Stimulated activated memory B cell treated with anti-CD40 and anti-IgM and Interleukin-4, amounts not matched to agents 10 μg/mL and 1 μg/mL and 100 μg/mL, for 72 hours (primary cell): ENCODE results near the gene NEGR1.

Source experiments
- ATAC-seq: fragments of 150-1000 bp; cut with Tn5 transposase; 2 replicates; pipeline ENCODE4 v1.10.0; 2021
- H3K27ac Mint-ChIP-seq: one replicate; pipeline ENCODE4 v1.8.0; 2022; ENCODE audit warnings: mild to moderate bottlenecking, mixed read lengths
- H3K27me3 Mint-ChIP-seq: one replicate; pipeline ENCODE4 v1.8.0; 2022; ENCODE audit warnings: mixed read lengths
- H3K36me3 Mint-ChIP-seq: one replicate; pipeline ENCODE4 v1.8.0; 2022; ENCODE audit warnings: mixed read lengths
- H3K4me1 Mint-ChIP-seq: one replicate; pipeline ENCODE4 v1.8.0; 2022; ENCODE audit warnings: mixed read lengths
- H3K4me3 Mint-ChIP-seq: one replicate; pipeline ENCODE4 v1.8.0; 2022; ENCODE audit warnings: mild to moderate bottlenecking, moderate library complexity, mixed read lengths
- H3K9me3 Mint-ChIP-seq: one replicate; pipeline ENCODE4 v1.8.0; 2022; ENCODE audit warnings: mixed read lengths

The NEGR1 gene

GRCh38 chr1:71424536-71424935, 857.8 kb downstream of the NEGR1 start:
- H3K36me3 Mint-ChIP-seq = no peaks in the 10 kb centered on the region
- ATAC-seq = no peak
- H3K27ac Mint-ChIP-seq = no peak overlapping the region
- H3K9me3 Mint-ChIP-seq = no peaks in the 10 kb centered on the region
- no peaks in the 10 kb centered on the region for H3K27me3 Mint-ChIP-seq
- H3K4me1 Mint-ChIP-seq = no peaks in the 10 kb centered on the region
- no peak overlapping the region for H3K4me3 Mint-ChIP-seq

GRCh38 chr1:71422221-71422620, 860.1 kb downstream of the NEGR1 start:
- Mint-ChIP-seq H3K4me3 (no peak overlapping the region), H3K4me1 (no peaks in the 10 kb centered on the region), H3K36me3 (no peaks in the 10 kb centered on the region), H3K9me3 (no peaks in the 10 kb centered on the region), H3K27ac (no peak overlapping the region), H3K27me3 (no peaks in the 10 kb centered on the region)
- ATAC-seq = no peak

DNA sequence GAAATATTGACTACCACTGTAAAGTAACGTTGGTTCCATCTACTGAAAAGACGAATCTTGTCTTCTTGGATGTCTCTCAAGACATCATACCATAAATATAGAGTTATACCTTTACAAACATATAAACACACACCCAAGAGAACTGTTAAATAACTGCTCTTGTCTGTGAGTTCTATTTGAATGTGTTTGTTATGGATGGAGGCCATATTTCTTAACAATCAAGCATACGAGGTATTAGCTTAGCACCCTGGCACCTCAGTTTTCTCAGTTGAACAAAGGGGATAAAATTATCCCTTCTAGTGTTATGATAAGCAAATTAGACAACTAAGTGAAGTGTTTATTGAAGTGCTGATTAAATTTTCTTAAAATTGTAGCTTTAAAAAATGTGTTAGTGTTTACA, 864.9 kb downstream of the NEGR1 start:
- H3K4me1 Mint-ChIP-seq = no peaks in the 10 kb centered on the region
- no peak for ATAC-seq

DNA sequence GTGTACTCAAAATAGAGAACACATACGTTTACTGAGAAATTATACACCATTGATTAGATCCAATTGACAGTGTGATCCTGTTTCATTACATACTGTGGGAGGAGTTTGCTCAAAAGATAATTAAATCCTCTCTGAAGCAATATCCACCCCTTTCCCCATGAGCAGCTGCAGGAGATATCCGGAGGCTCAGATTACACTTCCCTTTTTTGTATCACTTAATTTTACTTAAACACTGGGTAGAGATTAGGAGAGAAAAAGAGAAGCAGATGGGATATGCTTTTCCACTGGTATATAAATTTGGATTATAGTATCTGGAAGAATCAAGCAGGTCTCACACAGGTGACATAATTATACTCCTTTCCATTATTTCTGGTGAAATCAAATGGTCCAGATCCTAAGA, 868.2 kb downstream of the NEGR1 start:
- ATAC-seq = no peak
- H3K36me3 Mint-ChIP-seq = no peaks in the 10 kb centered on the region
- H3K27ac Mint-ChIP-seq = no peak overlapping the region
- H3K27me3 Mint-ChIP-seq = no peaks in the 10 kb centered on the region
- no peaks in the 10 kb centered on the region for H3K9me3 Mint-ChIP-seq
- no peak overlapping the region for H3K4me3 Mint-ChIP-seq
- no peaks in the 10 kb centered on the region for H3K4me1 Mint-ChIP-seq

More for the DNA sequence above, 864.9 kb downstream of the NEGR1 start:
- Mint-ChIP-seq H3K9me3 (no peaks in the 10 kb centered on the region), H3K27me3 (no peaks in the 10 kb centered on the region), H3K36me3 (no peaks in the 10 kb centered on the region), H3K27ac (no peak overlapping the region), H3K4me3 (no peak overlapping the region)

DNA sequence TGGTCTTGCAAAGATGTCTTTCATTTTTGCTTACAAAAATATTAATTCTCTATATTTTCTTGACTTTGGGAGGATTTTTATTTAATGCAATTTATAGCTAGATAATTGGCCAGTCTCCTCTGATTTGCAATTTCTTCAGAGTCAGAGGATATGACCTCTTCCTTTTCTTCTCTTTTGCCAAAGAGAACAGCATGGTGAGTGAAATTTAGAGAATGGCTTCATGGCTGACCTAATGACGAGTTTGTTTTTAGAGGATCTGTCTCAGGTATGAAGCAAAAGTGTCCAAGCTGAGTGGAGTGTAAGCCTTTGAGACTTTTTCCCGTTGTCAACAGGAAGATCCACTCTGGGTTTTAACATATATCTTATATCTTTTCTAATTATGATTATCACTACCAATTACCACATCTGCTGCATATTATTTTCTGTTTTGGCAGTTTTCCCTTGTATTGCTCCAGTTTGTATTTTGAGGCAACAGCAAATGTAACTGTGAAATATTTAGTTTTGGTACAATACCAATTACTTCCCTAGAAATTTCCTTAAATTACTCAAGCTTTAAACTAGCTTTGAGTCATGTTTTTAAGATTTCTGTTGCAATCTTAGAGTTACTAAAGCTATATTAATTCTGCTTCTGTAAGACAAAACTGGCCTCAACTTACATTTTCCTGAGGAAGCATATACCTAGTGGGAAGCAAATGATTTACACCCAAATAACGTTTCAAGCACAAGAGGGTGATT, 868.7 kb downstream of the NEGR1 start:
- Mint-ChIP-seq H3K9me3 (no peaks in the 10 kb centered on the region), H3K27me3 (no peaks in the 10 kb centered on the region), H3K4me3 (no peak overlapping the region), H3K27ac (no peak overlapping the region), H3K4me1 (no peaks in the 10 kb centered on the region), H3K36me3 (no peaks in the 10 kb centered on the region)
- ATAC-seq = no peak

GRCh38 chr1:71400050-71400449, 882.3 kb downstream of the NEGR1 start:
- Mint-ChIP-seq H3K4me3 (no peak overlapping the region), H3K36me3 (no peaks in the 10 kb centered on the region), H3K4me1 (no peaks in the 10 kb centered on the region), H3K9me3 (peaks cover 7% of the 10 kb centered on the region), H3K27ac (no peak overlapping the region), H3K27me3 (no peaks in the 10 kb centered on the region)
- ATAC-seq = no peak

DNA sequence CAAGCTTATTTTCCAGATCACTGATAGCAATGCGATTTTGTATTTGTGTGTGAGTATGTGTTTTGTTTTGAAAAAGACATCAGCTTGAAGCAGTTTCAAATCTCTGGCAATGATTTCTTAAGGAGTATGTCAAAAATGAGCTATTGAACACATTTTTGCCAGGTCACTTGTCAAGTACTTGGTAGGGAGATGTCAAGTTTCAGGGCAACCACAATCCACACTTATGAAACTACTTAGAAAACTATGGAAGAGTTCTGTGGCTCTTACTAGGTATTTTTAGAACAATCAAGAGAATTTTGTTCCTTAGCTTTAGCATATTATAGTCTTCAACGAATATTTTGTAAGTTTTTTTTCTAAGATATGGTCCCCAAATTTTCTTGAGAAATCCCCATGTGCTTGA, 882.7 kb downstream of the NEGR1 start:
- Mint-ChIP-seq H3K9me3 (peaks cover 9% of the 10 kb centered on the region), H3K36me3 (no peaks in the 10 kb centered on the region), H3K4me3 (no peak overlapping the region), H3K4me1 (no peaks in the 10 kb centered on the region), H3K27me3 (no peaks in the 10 kb centered on the region), H3K27ac (no peak overlapping the region)
- no peak for ATAC-seq

DNA sequence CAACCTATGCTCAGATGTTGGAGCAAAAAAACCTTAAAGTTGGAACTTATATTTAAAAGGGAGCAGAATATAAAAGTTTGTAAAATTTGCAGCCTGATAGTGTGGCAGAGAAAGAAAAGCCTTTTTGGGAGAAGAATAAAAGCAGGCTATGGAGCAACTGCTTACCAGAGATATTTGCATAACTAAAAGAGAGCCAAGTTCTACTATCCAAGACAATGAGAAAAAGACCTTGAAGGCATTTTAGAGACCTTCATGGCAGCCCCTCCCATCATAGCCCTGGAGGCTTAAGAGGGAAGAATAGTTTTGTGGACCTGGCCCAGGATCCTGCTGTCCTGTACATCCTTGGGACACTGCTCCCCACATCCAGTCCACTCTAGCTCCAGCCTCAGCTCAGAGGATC, 889.0 kb downstream of the NEGR1 start:
- Mint-ChIP-seq H3K27ac (no peak overlapping the region), H3K36me3 (no peaks in the 10 kb centered on the region), H3K9me3 (peaks cover 23% of the 10 kb centered on the region), H3K4me1 (no peaks in the 10 kb centered on the region), H3K4me3 (no peak overlapping the region), H3K27me3 (no peaks in the 10 kb centered on the region)
- no peak for ATAC-seq

GRCh38 chr1:71390518-71390917, 891.8 kb downstream of the NEGR1 start:
- no peaks in the 10 kb centered on the region for H3K4me1 Mint-ChIP-seq
- no peak for ATAC-seq
- H3K27ac Mint-ChIP-seq = no peak overlapping the region
- H3K9me3 Mint-ChIP-seq = peaks cover 32% of the 10 kb centered on the region
- H3K4me3 Mint-ChIP-seq = no peak overlapping the region
- H3K36me3 Mint-ChIP-seq = no peaks in the 10 kb centered on the region
- H3K27me3 Mint-ChIP-seq = no peaks in the 10 kb centered on the region

DNA sequence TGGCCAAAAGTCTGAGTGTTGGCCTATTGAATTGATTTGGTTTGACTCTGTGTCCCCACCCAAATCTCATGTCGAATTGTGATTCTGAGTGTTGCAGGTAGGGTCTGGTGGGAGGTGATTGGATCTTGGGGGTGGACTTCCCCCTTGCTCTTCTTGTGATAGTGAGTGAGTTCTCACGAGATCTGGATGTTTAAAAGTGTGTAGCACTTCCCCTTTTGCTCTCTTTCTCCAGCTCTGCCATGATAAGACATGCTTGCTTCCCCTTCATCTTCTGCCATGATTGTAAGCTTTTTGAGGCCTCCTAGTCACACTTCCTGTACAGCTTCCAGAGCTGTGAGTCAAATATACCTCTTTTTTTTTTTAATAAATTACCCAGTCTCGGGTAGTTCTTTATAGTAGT, 904.5 kb downstream of the NEGR1 start:
- Mint-ChIP-seq H3K27me3 (no peaks in the 10 kb centered on the region), H3K27ac (no peak overlapping the region), H3K9me3 (peaks cover 16% of the 10 kb centered on the region), H3K36me3 (no peaks in the 10 kb centered on the region), H3K4me3 (no peak overlapping the region), H3K4me1 (no peaks in the 10 kb centered on the region)
- ATAC-seq = no peak

- peaks cover 2% of the 10 kb centered on the region for H3K9me3 Mint-ChIP-seq
- ATAC-seq = no peak
These were observed 909.8 kb downstream of the NEGR1 start for GRCh38 chr1:71372496-71372895.

DNA sequence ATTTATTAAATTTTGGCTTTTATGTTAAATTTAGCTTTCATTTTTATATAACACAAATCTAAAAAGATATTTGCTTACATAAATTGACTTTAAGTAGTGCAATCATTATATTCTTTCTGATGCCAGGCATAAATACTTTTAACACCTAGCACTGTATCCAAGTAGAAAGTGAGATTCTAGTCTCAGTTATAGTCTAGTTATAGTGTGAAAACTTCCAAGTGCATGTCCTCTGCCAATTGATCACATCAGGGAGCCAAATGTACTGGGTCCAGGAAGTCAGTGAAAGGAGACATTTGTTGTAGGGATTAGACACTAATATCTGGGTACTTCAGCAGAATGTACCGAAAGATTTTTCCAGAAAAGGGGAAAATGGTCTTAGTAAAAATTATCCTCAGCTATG, 910.8 kb downstream of the NEGR1 start:
- no peaks in the 10 kb centered on the region for H3K36me3 Mint-ChIP-seq
- no peak overlapping the region for H3K27ac Mint-ChIP-seq
- H3K4me1 Mint-ChIP-seq = no peaks in the 10 kb centered on the region
- ATAC-seq = no peak
- no peaks in the 10 kb centered on the region for H3K9me3 Mint-ChIP-seq
- no peak overlapping the region for H3K4me3 Mint-ChIP-seq
- H3K27me3 Mint-ChIP-seq = no peaks in the 10 kb centered on the region

More at GRCh38 chr1:71372496-71372895, 909.8 kb downstream of the NEGR1 start:
- H3K4me3 Mint-ChIP-seq = no peak overlapping the region
- H3K27me3 Mint-ChIP-seq = no peaks in the 10 kb centered on the region
- H3K4me1 Mint-ChIP-seq = no peaks in the 10 kb centered on the region
- no peak overlapping the region for H3K27ac Mint-ChIP-seq
- H3K36me3 Mint-ChIP-seq = no peaks in the 10 kb centered on the region

DNA sequence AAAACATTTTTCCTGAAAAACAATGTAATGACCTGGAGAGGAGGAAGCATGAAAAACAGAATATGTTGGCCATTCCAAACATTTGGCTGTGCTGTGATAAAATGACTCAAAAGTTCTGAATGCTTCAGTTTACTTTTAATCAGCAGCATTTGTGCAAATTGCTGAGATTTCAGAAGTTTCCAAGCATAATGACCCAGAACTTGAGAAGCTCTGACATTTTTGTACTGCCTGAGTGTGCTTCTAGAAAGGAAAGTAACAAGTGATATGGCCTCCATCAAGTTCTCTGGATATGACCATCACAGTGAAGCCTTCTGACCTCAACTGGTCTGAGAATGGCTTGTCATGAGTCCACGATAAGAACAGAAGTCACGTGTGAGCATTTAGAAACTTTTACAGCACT, 918.1 kb downstream of the NEGR1 start:
- no peak overlapping the region for H3K4me3 Mint-ChIP-seq
- ATAC-seq = no peak
- no peaks in the 10 kb centered on the region for H3K27me3 Mint-ChIP-seq
- H3K27ac Mint-ChIP-seq = no peak overlapping the region
- peaks cover 2% of the 10 kb centered on the region for H3K9me3 Mint-ChIP-seq
- H3K4me1 Mint-ChIP-seq = no peaks in the 10 kb centered on the region
- H3K36me3 Mint-ChIP-seq = no peaks in the 10 kb centered on the region

- H3K4me1 Mint-ChIP-seq = no peaks in the 10 kb centered on the region
- H3K27me3 Mint-ChIP-seq = no peaks in the 10 kb centered on the region
- H3K4me3 Mint-ChIP-seq = no peak overlapping the region
- H3K36me3 Mint-ChIP-seq = no peaks in the 10 kb centered on the region
- peaks cover 2% of the 10 kb centered on the region for H3K9me3 Mint-ChIP-seq
- no peak overlapping the region for H3K27ac Mint-ChIP-seq
- ATAC-seq = no peak
These were observed 919.6 kb downstream of the NEGR1 start for GRCh38 chr1:71362691-71363090.

- Mint-ChIP-seq H3K4me1 (no peaks in the 10 kb centered on the region), H3K27me3 (no peaks in the 10 kb centered on the region), H3K36me3 (no peaks in the 10 kb centered on the region), H3K9me3 (peaks cover 2% of the 10 kb centered on the region), H3K4me3 (no peak overlapping the region), H3K27ac (no peak overlapping the region)
- no peak for ATAC-seq
These were observed 920.3 kb downstream of the NEGR1 start for GRCh38 chr1:71362076-71362475.

DNA sequence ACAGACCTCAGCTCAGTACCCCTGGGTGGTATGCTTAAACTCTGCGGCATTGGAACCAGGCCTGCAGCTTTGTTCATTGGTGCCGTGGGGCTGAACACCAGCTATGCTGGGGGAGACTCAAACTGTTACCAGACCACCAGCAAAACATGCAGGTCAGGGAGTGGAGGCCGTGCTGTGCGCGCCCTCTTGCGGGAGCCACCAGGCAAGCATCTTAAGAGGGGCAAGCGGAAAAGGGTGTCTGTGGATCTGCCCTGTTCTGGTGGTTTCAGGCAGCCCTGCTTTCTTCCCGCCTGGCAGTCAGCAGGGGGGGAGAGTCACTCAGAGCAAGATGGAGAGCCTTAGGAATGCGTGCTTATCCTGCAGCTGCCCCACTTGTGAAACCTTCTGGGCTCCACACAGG, 924.6 kb downstream of the NEGR1 start:
- Mint-ChIP-seq H3K4me1 (no peaks in the 10 kb centered on the region), H3K36me3 (no peaks in the 10 kb centered on the region), H3K27me3 (no peaks in the 10 kb centered on the region), H3K4me3 (no peak overlapping the region), H3K27ac (no peak overlapping the region), H3K9me3 (peaks cover 5% of the 10 kb centered on the region)
- peak; percentile 31 for ATAC-seq

DNA sequence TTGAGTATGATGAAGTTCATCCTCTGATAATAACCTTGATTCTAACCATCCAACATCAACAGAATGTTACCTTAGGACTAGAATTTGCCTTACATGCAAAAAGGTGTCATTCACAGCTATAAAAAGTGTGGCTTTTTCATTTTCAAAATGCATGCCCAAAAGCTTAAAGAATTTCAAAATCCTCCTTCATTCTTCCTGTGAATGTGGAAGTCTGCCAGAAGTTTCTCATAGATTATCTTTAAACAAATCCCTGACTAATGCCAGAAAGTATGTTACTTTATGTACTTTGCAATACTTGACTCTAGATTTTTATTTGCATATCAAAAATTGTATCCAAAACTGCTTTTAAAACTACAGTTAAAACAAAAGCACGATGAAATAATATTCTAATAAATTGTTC, 930.9 kb downstream of the NEGR1 start:
- Mint-ChIP-seq H3K27ac (no peak overlapping the region), H3K27me3 (no peaks in the 10 kb centered on the region), H3K4me3 (no peak overlapping the region), H3K36me3 (no peaks in the 10 kb centered on the region), H3K4me1 (no peaks in the 10 kb centered on the region), H3K9me3 (peaks cover 2% of the 10 kb centered on the region)
- ATAC-seq = no peak
